ENCODE results near the gene AP1G1.

The AP1G1 gene

GRCh38 chr16:71712501-71712900 is 96.1 kb downstream of the AP1G1 start:
- H3K36me3 ChIP-seq (ENCODE audit: control insufficient read depth in 4 of 4, insufficient read depth in 4 of 4, low read length in 3 of 4): peaks cover 0 to 4% (median 0%) of the 10 kb centered on the region in 4 experiments
- no CpG with 5 or more reads among the region's 1 CpG for WGBS (ENCODE audit: insufficient coverage)
- no peaks in the 10 kb centered on the region for H3K4me1 ChIP-seq (ENCODE audit: control extremely low read depth in 1 of 4, control insufficient read depth in 4 of 4, insufficient read depth in 4 of 4, low read length in 3 of 4)
- H3K27ac ChIP-seq (ENCODE audit: insufficient read depth in 1 of 2, low read depth in 1 of 2, low read length in 2 of 2, poor library complexity in 1 of 2, severe bottlenecking in 2 of 2): no peak overlapping the region
- H3K9me3 ChIP-seq (ENCODE audit: control extremely low read depth in 1 of 5, control insufficient read depth in 4 of 5, insufficient read depth in 2 of 5, low read depth in 1 of 5, low read length in 4 of 5): no peaks in the 10 kb centered on the region
- no peak overlapping the region for H3K4me3 ChIP-seq (ENCODE audit: control insufficient read depth in 1 of 7, extremely low read depth in 1 of 7, insufficient read depth in 4 of 7, low read depth in 2 of 7, low read length in 6 of 7)
- DNase-seq: no peak
- CTCF ChIA-PET: no interaction called here
- POLR2A ChIA-PET: no interaction called here
- H3K27me3 ChIP-seq (replicated peaks in 2 of 5; ENCODE audit: control insufficient read depth in 4 of 5, insufficient read depth in 5 of 5, low read length in 4 of 5): no peaks in the 10 kb centered on the region

DNA sequence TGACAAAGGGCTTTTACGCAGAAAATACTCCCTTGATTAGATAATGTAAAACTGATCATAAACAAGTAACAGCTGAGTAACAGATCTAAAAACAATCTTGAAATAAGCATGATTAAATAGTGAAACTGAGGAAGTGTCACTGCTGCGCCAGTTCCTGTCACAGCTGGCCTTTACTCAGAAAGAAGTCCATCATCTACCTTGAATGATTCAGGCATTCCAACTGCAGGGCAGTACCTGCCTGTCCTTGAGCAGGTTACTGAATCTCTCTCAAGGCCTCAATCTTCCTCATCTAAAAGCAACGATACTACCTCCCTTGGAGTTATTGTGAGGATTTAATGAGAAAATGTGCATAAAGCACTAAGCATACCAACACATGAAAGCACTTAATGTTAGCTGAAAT is 96.8 kb downstream of the AP1G1 start:
- Histone ChIP-seq H3K4me3 (ENCODE audit: control insufficient read depth in 1 of 7, extremely low read depth in 1 of 7, insufficient read depth in 4 of 7, low read depth in 2 of 7, low read length in 6 of 7) (no peak overlapping the region), H3K36me3 (ENCODE audit: control insufficient read depth in 4 of 4, insufficient read depth in 4 of 4, low read length in 3 of 4) (peaks cover 0 to 4% (median 0%) of the 10 kb centered on the region in 4 experiments), H3K27ac (ENCODE audit: insufficient read depth in 1 of 2, low read depth in 1 of 2, low read length in 2 of 2, poor library complexity in 1 of 2, severe bottlenecking in 2 of 2) (no peak overlapping the region), H3K27me3 (replicated peaks in 2 of 5; ENCODE audit: control insufficient read depth in 4 of 5, insufficient read depth in 5 of 5, low read length in 4 of 5) (no peaks in the 10 kb centered on the region), H3K4me1 (ENCODE audit: control extremely low read depth in 1 of 4, control insufficient read depth in 4 of 4, insufficient read depth in 4 of 4, low read length in 3 of 4) (no peaks in the 10 kb centered on the region), H3K9me3 (ENCODE audit: control extremely low read depth in 1 of 5, control insufficient read depth in 4 of 5, insufficient read depth in 2 of 5, low read depth in 1 of 5, low read length in 4 of 5) (no peaks in the 10 kb centered on the region)
- CTCF ChIA-PET: no interaction called here
- DNase-seq: no peak
- POLR2A ChIA-PET: no interaction called here
- WGBS (ENCODE audit: insufficient coverage): 100% methylated on average over 1 of the region's 3 CpGs

- H3K27ac ChIP-seq (ENCODE audit: insufficient read depth in 1 of 2, low read depth in 1 of 2, low read length in 2 of 2, poor library complexity in 1 of 2, severe bottlenecking in 2 of 2): no peak overlapping the region
- 100% methylated on average over 1 of the region's 2 CpGs for WGBS (ENCODE audit: insufficient coverage)
- no peaks in the 10 kb centered on the region for H3K9me3 ChIP-seq (ENCODE audit: control extremely low read depth in 1 of 5, control insufficient read depth in 4 of 5, insufficient read depth in 2 of 5, low read depth in 1 of 5, low read length in 4 of 5)
- peak in 1 of 3 donors; percentile 12 for DNase-seq
- ChIA-PET CTCF (interaction anchor here (0.7 kb wide), 1 partner anchor 17 kb away, joined by 3 read pairs; no protein-coding TSS in a partner anchor), POLR2A (no interaction called here)
- no peak overlapping the region for H3K4me3 ChIP-seq (ENCODE audit: control insufficient read depth in 1 of 7, extremely low read depth in 1 of 7, insufficient read depth in 4 of 7, low read depth in 2 of 7, low read length in 6 of 7)
- H3K4me1 ChIP-seq (ENCODE audit: control extremely low read depth in 1 of 4, control insufficient read depth in 4 of 4, insufficient read depth in 4 of 4, low read length in 3 of 4): no peaks in the 10 kb centered on the region
- H3K36me3 ChIP-seq (ENCODE audit: control insufficient read depth in 4 of 4, insufficient read depth in 4 of 4, low read length in 3 of 4): peaks cover 0 to under 1% (median 0%) of the 10 kb centered on the region in 4 experiments
- no peaks in the 10 kb centered on the region for H3K27me3 ChIP-seq (replicated peaks in 2 of 5; ENCODE audit: control insufficient read depth in 4 of 5, insufficient read depth in 5 of 5, low read length in 4 of 5)
Measured at GRCh38 chr16:71709229-71709781, 99.3 kb downstream of the AP1G1 start.

GRCh38 chr16:71708696-71709095 is 99.9 kb downstream of the AP1G1 start:
- Histone ChIP-seq H3K4me3 (ENCODE audit: control insufficient read depth in 1 of 7, extremely low read depth in 1 of 7, insufficient read depth in 4 of 7, low read depth in 2 of 7, low read length in 6 of 7) (no peak overlapping the region), H3K27me3 (replicated peaks in 2 of 5; ENCODE audit: control insufficient read depth in 4 of 5, insufficient read depth in 5 of 5, low read length in 4 of 5) (no peaks in the 10 kb centered on the region), H3K4me1 (ENCODE audit: control extremely low read depth in 1 of 4, control insufficient read depth in 4 of 4, insufficient read depth in 4 of 4, low read length in 3 of 4) (no peaks in the 10 kb centered on the region), H3K9me3 (ENCODE audit: control extremely low read depth in 1 of 5, control insufficient read depth in 4 of 5, insufficient read depth in 2 of 5, low read depth in 1 of 5, low read length in 4 of 5) (no peaks in the 10 kb centered on the region), H3K27ac (ENCODE audit: insufficient read depth in 1 of 2, low read depth in 1 of 2, low read length in 2 of 2, poor library complexity in 1 of 2, severe bottlenecking in 2 of 2) (no peak overlapping the region), H3K36me3 (ENCODE audit: control insufficient read depth in 4 of 4, insufficient read depth in 4 of 4, low read length in 3 of 4) (no peaks in the 10 kb centered on the region)
- 100% methylated on average over 1 of the region's 2 CpGs for WGBS (ENCODE audit: insufficient coverage)
- no peak for DNase-seq
- POLR2A ChIA-PET: no interaction called here
- CTCF ChIA-PET: no interaction called here

DNA sequence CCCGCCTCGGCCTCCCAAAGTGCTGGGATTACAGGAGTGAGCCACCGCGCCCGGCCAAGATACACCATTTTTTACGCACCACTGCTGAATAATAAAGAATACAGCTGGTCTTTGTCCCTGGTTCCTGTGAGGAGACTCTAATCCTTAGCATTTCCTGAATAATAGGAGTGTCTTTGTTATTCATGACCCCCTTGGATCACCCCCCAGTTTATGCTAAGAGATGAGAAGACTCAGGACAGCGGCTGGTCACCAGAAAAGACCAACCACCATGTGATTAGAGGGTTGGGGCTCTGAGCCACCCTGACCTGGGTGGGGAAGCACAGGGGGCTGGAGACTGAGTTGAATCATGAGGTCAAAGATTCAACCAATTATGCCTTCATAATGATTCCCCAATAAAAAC is 101.4 kb downstream of the AP1G1 start:
- H3K4me1 ChIP-seq (ENCODE audit: control extremely low read depth in 1 of 4, control insufficient read depth in 4 of 4, insufficient read depth in 4 of 4, low read length in 3 of 4): no peaks in the 10 kb centered on the region
- WGBS (ENCODE audit: insufficient coverage): 96% methylated on average over 5 of the region's 7 CpGs
- H3K36me3 ChIP-seq (ENCODE audit: control insufficient read depth in 4 of 4, insufficient read depth in 4 of 4, low read length in 3 of 4): no peaks in the 10 kb centered on the region
- no peak overlapping the region for H3K4me3 ChIP-seq (ENCODE audit: control insufficient read depth in 1 of 7, extremely low read depth in 1 of 7, insufficient read depth in 4 of 7, low read depth in 2 of 7, low read length in 6 of 7)
- no peak overlapping the region for H3K27ac ChIP-seq (ENCODE audit: insufficient read depth in 1 of 2, low read depth in 1 of 2, low read length in 2 of 2, poor library complexity in 1 of 2, severe bottlenecking in 2 of 2)
- ChIA-PET CTCF (no interaction called here), POLR2A (no interaction called here)
- DNase-seq: no peak
- no peaks in the 10 kb centered on the region for H3K27me3 ChIP-seq (replicated peaks in 2 of 5; ENCODE audit: control insufficient read depth in 4 of 5, insufficient read depth in 5 of 5, low read length in 4 of 5)
- no peaks in the 10 kb centered on the region for H3K9me3 ChIP-seq (ENCODE audit: control extremely low read depth in 1 of 5, control insufficient read depth in 4 of 5, insufficient read depth in 2 of 5, low read depth in 1 of 5, low read length in 4 of 5)

- Histone ChIP-seq H3K36me3 (ENCODE audit: control insufficient read depth in 4 of 4, insufficient read depth in 4 of 4, low read length in 3 of 4) (no peaks in the 10 kb centered on the region), H3K27ac (ENCODE audit: insufficient read depth in 1 of 2, low read depth in 1 of 2, low read length in 2 of 2, poor library complexity in 1 of 2, severe bottlenecking in 2 of 2) (no peak overlapping the region), H3K27me3 (replicated peaks in 2 of 5; ENCODE audit: control insufficient read depth in 4 of 5, insufficient read depth in 5 of 5, low read length in 4 of 5) (no peaks in the 10 kb centered on the region), H3K9me3 (ENCODE audit: control extremely low read depth in 1 of 5, control insufficient read depth in 4 of 5, insufficient read depth in 2 of 5, low read depth in 1 of 5, low read length in 4 of 5) (no peaks in the 10 kb centered on the region), H3K4me1 (ENCODE audit: control extremely low read depth in 1 of 4, control insufficient read depth in 4 of 4, insufficient read depth in 4 of 4, low read length in 3 of 4) (no peaks in the 10 kb centered on the region), H3K4me3 (ENCODE audit: control insufficient read depth in 1 of 7, extremely low read depth in 1 of 7, insufficient read depth in 4 of 7, low read depth in 2 of 7, low read length in 6 of 7) (no peak overlapping the region)
- POLR2A ChIA-PET: no interaction called here
- CTCF ChIA-PET: no interaction called here
- no peak for DNase-seq
- no CpG with 5 or more reads among the region's 2 CpGs for WGBS (ENCODE audit: insufficient coverage)
Measured at GRCh38 chr16:71706046-71706445, 102.6 kb downstream of the AP1G1 start.

DNA sequence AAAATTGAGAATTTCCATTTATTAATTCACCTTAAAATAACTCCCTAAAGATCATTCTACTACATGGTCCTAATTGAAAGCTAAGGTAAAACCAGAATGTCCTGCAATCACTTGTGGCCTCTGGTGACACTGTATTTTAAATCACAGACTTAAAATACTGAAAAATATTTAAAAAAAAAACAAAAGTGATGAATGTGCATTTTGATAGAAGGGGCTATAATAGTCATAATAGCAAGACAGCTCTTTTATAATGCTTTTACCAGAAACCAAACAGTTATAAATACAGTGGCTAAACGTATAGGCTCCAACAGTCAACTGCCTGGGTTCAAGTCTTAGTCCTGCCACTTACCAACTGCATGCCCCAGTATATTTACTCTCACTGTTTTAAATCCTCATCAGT is 105.3 kb downstream of the AP1G1 start:
- no peaks in the 10 kb centered on the region for H3K4me1 ChIP-seq (ENCODE audit: control extremely low read depth in 1 of 4, control insufficient read depth in 4 of 4, insufficient read depth in 4 of 4, low read length in 3 of 4)
- WGBS (ENCODE audit: insufficient coverage): no CpG with 5 or more reads among the region's 1 CpG
- DNase-seq: no peak
- H3K4me3 ChIP-seq (ENCODE audit: control insufficient read depth in 1 of 7, extremely low read depth in 1 of 7, insufficient read depth in 4 of 7, low read depth in 2 of 7, low read length in 6 of 7): no peak overlapping the region
- H3K9me3 ChIP-seq (ENCODE audit: control extremely low read depth in 1 of 5, control insufficient read depth in 4 of 5, insufficient read depth in 2 of 5, low read depth in 1 of 5, low read length in 4 of 5): no peaks in the 10 kb centered on the region
- POLR2A ChIA-PET: no interaction called here
- CTCF ChIA-PET: no interaction called here
- no peak overlapping the region for H3K27ac ChIP-seq (ENCODE audit: insufficient read depth in 1 of 2, low read depth in 1 of 2, low read length in 2 of 2, poor library complexity in 1 of 2, severe bottlenecking in 2 of 2)
- peaks cover 0 to 7% (median 0%) of the 10 kb centered on the region in 4 experiments for H3K36me3 ChIP-seq (ENCODE audit: control insufficient read depth in 4 of 4, insufficient read depth in 4 of 4, low read length in 3 of 4)
- no peaks in the 10 kb centered on the region for H3K27me3 ChIP-seq (replicated peaks in 2 of 5; ENCODE audit: control insufficient read depth in 4 of 5, insufficient read depth in 5 of 5, low read length in 4 of 5)

Data from common myeloid progenitor, CD34-positive (primary cell).